K562 (cell line): ENCODE results near the gene UGP2. TPM values are rescaled to one million over a fixed set of nuclear protein-coding genes. Genes with fewer than 3 reads are reported as not detected.
A peak's percentile ranks its signal among the peaks of the same experiment; 100 is the strongest.

ENCODE experiments used
- C11orf30 ChIP-seq: fragments of 450-650 bp; IDR thresholded peaks from 2 replicates; pipeline ENCODE4 v1.6.1; 2016; ENCODE audit warnings: low read depth, mild to moderate bottlenecking
- HEY1 ChIP-seq: fragments of 250-450 bp; sonication (Bioruptor Pico); IDR thresholded peaks from 2 replicates; pipeline ENCODE4 v1.5.0; 2020; ENCODE audit warnings: mild to moderate bottlenecking, moderate library complexity, borderline replicate concordance
- HMGXB4 ChIP-seq: sonication (generic); formaldehyde crosslinking; IDR thresholded peaks from 2 replicates; pipeline ENCODE4 v1.8.1; 2023; ENCODE audit warnings: mild to moderate bottlenecking, missing genetic modification reagents
- ILF3 ChIP-seq: fragments of 450-650 bp; IDR thresholded peaks from 2 replicates; pipeline ENCODE4 v1.6.1; 2018; ENCODE audit warnings: antibody characterized with exemption, mild to moderate bottlenecking, moderate library complexity, borderline replicate concordance
- LARP7 ChIP-seq: fragments of 450-650 bp; IDR thresholded peaks from 2 replicates; pipeline ENCODE4 v1.6.1; 2016
- MIER1 ChIP-seq: fragments of 450-650 bp; IDR thresholded peaks from 2 replicates; pipeline ENCODE4 v1.6.1; 2016; ENCODE audit warnings: antibody characterized with exemption, mild to moderate bottlenecking, low read depth
- NFE2 ChIP-seq: IDR thresholded peaks from 2 replicates; pipeline ENCODE4 v1.6.1; 2014; ENCODE audit warnings: antibody characterized with exemption, low read depth
- PHF21A ChIP-seq: fragments of 450-650 bp; IDR thresholded peaks from 2 replicates; pipeline ENCODE4 v1.6.1; 2017; ENCODE audit warnings: low read depth, borderline replicate concordance
- PPARD ChIP-seq: fragments of 250-450 bp; sonication (Bioruptor Pico); IDR thresholded peaks from 2 replicates; pipeline ENCODE4 v1.8.0; 2022; ENCODE audit warnings: inconsistent platforms, mild to moderate bottlenecking, moderate library complexity
- SOX6 ChIP-seq: fragments of 450-650 bp; IDR thresholded peaks from 2 replicates; pipeline ENCODE4 v1.6.1; 2014; ENCODE audit warnings: mild to moderate bottlenecking
- TEAD4 ChIP-seq, 2 experiments: sonication (generic) in 1 of 2; formaldehyde crosslinking in 1 of 2; IDR thresholded peaks; 2 replicates each; pipeline versions ENCODE4 v1.6.1 to v1.8.0; 2012 to 2022; ENCODE audit warnings: borderline replicate concordance in 1 of 2, inconsistent platforms in 1 of 2, low read length in 1 of 2, mild to moderate bottlenecking in 1 of 2, missing genetic modification reagents in 1 of 2
- THRAP3 ChIP-seq: fragments of 450-650 bp; IDR thresholded peaks from 2 replicates; pipeline ENCODE4 v1.6.1; 2016; ENCODE audit warnings: mild to moderate bottlenecking, inconsistent platforms, borderline replicate concordance
- YBX1 ChIP-seq: fragments of 450-650 bp; IDR thresholded peaks from 2 replicates; pipeline ENCODE4 v1.7.1; 2016; ENCODE audit warnings: mild to moderate bottlenecking
- ZKSCAN1 ChIP-seq: fragments of 150-350 bp; IDR thresholded peaks from 2 replicates; pipeline ENCODE4 v1.6.1; 2016; ENCODE audit warnings: low read depth, low read length
- ZNF146 ChIP-seq: IDR thresholded peaks from one replicate; pipeline ENCODE4 v1.6.1; 2018; ENCODE audit warnings: missing compliant biosample characterization; ENCODE audit not compliant: unreplicated experiment
- ZNF280B ChIP-seq: fragments of 250-450 bp; sonication (Bioruptor Pico); IDR thresholded peaks from 2 replicates; pipeline ENCODE4 v1.5.1; 2021; ENCODE audit warnings: mild to moderate bottlenecking
- ZNF444 ChIP-seq: fragments of 250-450 bp; sonication (Bioruptor Pico); IDR thresholded peaks from 2 replicates; pipeline ENCODE4 v1.4.0; 2020; ENCODE audit warnings: mild to moderate bottlenecking, moderate library complexity
- ZNF586 ChIP-seq: fragments of 450-650 bp; formaldehyde crosslinking; conservative IDR thresholded peaks from 2 replicates; pipeline ENCODE4 v1.4.0; 2020; ENCODE audit warnings: mild to moderate bottlenecking, moderate library complexity
- ZNF644 ChIP-seq: fragments of 200-800 bp; sonication (Bioruptor generic); IDR thresholded peaks from 2 replicates; pipeline ENCODE4 v1.6.1; 2016; ENCODE audit warnings: low read depth, missing genetic modification characterization, missing compliant biosample characterization
- ZNF76 ChIP-seq: fragments of 250-450 bp; sonication (Bioruptor Pico); IDR thresholded peaks from 2 replicates; pipeline ENCODE4 v1.4.0; 2020; ENCODE audit warnings: mild to moderate bottlenecking, moderate library complexity, borderline replicate concordance
- polyA plus RNA-seq, 8 experiments: library from polyadenylated mRNA; depleted of rRNA in 4 of 8; stranded (reverse) in 5 of 8; unstranded in 3 of 8; fragments of >200 nt; fragmentation: Nextera tagmentation in 2 of 8; fragmentation: Illumina TruSeq in 1 of 8; extraction: Ambion mirVana in 2 of 8; extraction: Trizol in 1 of 8; gene quantifications; 2 replicates each; pipeline versions ENCODE4 v1.2.1 to v1.2.3, GENCODE V29; 2011 to 2014; ENCODE audit warnings: inconsistent platforms in 1 of 8, missing spikeins in 1 of 8
- total RNA-seq, 7 experiments: library from RNA; depleted of rRNA in 6 of 7; stranded (reverse); fragments of >200 nt in 6 of 7; fragmentation: Illumina TruSeq in 2 of 7; extraction: Trizol in 2 of 7; gene quantifications; 2 replicates each; pipeline versions ENCODE4 v1.2.1 to v1.2.3, GENCODE V29; 2011 to 2021; ENCODE audit warnings: low replicate concordance in 1 of 7
- TF ChIP-seq, protein P1 (sequence below): fragments of 250-450 bp; sonication (Bioruptor Pico); IDR thresholded peaks from 2 replicates; pipeline ENCODE4 v1.8.0; 2022; ENCODE audit warnings: moderate library complexity, mild to moderate bottlenecking, inconsistent platforms
- TF ChIP-seq, protein P2 (sequence below): fragments of 450-650 bp; IDR thresholded peaks from 2 replicates; pipeline ENCODE4 v1.7.0; 2016; ENCODE audit warnings: borderline replicate concordance

The UGP2 gene
- total and polyA plus RNA-seq, 9 of the 15 experiments (the other 6 are each of a cell fraction or from before 2014, with no cell fraction given), result 25.2 to 69.3 (median 58.9) TPM

- TF ChIP-seq LARP7 (no peak), SOX6 (peak; percentile 32; the same call in 1 of the 2 replicates), HMGXB4 (no peak), NFE2 (no peak), HEY1 (no peak; the same call in 1 of the 2 replicates), PHF21A (peak; percentile 16; the same call in 1 of the 2 replicates), C11orf30 (no peak), ZNF280B (CRISPR knock-in tag) (no peak), ZNF586 (CRISPR knock-in tag) (no peak), ZNF644 (no peak), ZNF76 (CRISPR knock-in tag) (no peak), ILF3 (no peak; the same call in 1 of the 2 replicates), PPARD (CRISPR knock-in tag) (no peak), TEAD4 (IDR thresholded peaks at IDR 0.05; ENCODE audit: low read length) (0 out of 2 replicates have a peak, but pooled peaks have one; percentile 34), TEAD4 (CRISPR knock-in tag; IDR thresholded peaks at IDR 0.05; ENCODE audit: borderline replicate concordance) (no peak), ZNF444 (CRISPR knock-in tag) (no peak), ZKSCAN1 (no peak), MIER1 (no peak), THRAP3 (no peak), YBX1 (no peak), ZNF146 (no peak)
- TF ChIP-seq, protein P1, sequence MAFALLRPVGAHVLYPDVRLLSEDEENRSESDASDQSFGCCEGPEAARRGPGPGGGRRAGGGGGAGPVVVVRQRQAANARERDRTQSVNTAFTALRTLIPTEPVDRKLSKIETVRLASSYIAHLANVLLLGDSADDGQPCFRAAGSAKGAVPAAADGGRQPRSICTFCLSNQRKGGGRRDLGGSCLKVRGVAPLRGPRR (CRISPR knock-in tag), result no peak
- TF ChIP-seq, protein P2, sequence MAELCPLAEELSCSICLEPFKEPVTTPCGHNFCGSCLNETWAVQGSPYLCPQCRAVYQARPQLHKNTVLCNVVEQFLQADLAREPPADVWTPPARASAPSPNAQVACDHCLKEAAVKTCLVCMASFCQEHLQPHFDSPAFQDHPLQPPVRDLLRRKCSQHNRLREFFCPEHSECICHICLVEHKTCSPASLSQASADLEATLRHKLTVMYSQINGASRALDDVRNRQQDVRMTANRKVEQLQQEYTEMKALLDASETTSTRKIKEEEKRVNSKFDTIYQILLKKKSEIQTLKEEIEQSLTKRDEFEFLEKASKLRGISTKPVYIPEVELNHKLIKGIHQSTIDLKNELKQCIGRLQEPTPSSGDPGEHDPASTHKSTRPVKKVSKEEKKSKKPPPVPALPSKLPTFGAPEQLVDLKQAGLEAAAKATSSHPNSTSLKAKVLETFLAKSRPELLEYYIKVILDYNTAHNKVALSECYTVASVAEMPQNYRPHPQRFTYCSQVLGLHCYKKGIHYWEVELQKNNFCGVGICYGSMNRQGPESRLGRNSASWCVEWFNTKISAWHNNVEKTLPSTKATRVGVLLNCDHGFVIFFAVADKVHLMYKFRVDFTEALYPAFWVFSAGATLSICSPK, result no peak
Measured at GRCh38 chr2:63840785-63841253, 877 bp upstream of the UGP2 start (continued).
